SHP77 (cell line): Measurements from ENCODE around the gene PRRT2.
"Not testable (repeated sequence)": the region's sequence is repeated elsewhere in the genome, so short reads cannot be mapped to it uniquely, and the experiment has no call there.

ENCODE experiments used
- DNase-seq, 2 experiments: peaks; one replicate each; lab custom pipeline; 2025; lab: John Stamatoyannopoulos, UW

PRRT2 gene

GRCh38 chr16:29790949-29791844 lies 20.8 kb upstream of the PRRT2 start:
- no peak for DNase-seq

GRCh38 chr16:29791845-29792807 lies 19.9 kb upstream of the PRRT2 start:
- DNase-seq: no peak

- DNase-seq: not testable (repeated sequence)
Observed at GRCh38 chr16:29793153-29793552, 18.8 kb upstream of the PRRT2 start.

- DNase-seq: no peak
Observed at GRCh38 chr16:29794231-29794710, 17.7 kb upstream of the PRRT2 start.

GRCh38 chr16:29802416-29802935 lies 9.5 kb upstream of the PRRT2 start:
- no peak for DNase-seq

- no peak for DNase-seq
Observed at GRCh38 chr16:29804020-29804419, 8.0 kb upstream of the PRRT2 start.

- DNase-seq: peak; percentile 32 to 64
Observed at GRCh38 chr16:29804455-29805231, 7.3 kb upstream of the PRRT2 start.

GRCh38 chr16:29805232-29806098 lies 6.5 kb upstream of the PRRT2 start:
- DNase-seq: peak; percentile 99

GRCh38 chr16:29806099-29806579 lies 5.9 kb upstream of the PRRT2 start, which contains the start of gene MAZ:
MAZ (plus strand) TSS chr16:29806529; CDS start chr16:29806702, 173 bp downstream.
- DNase-seq: peak; percentile 85 to 95

- DNase-seq: peak; percentile 12 to 51
Observed at GRCh38 chr16:29806641-29807425, 5.2 kb upstream of the PRRT2 start.

- peak; percentile 87 to 88 for DNase-seq
Observed at GRCh38 chr16:29807426-29808218, 4.4 kb upstream of the PRRT2 start.

GRCh38 chr16:29808219-29808900 lies 3.6 kb upstream of the PRRT2 start:
- no peak for DNase-seq

GRCh38 chr16:29809031-29809747 lies 2.8 kb upstream of the PRRT2 start:
- no peak for DNase-seq

GRCh38 chr16:29809850-29810698 lies 1.9 kb upstream of the PRRT2 start:
- no peak for DNase-seq

GRCh38 chr16:29810699-29811169 lies 1.3 kb upstream of the PRRT2 start:
- DNase-seq: no peak
